Fibroblast of lung (primary cell): ENCODE measurements around the gene UTS2R.

Experiments used
- EZH2 ChIP-seq: IDR thresholded peaks from 2 replicates; pipeline ENCODE4 v1.5.1; 2012; ENCODE audit warnings: low read length, control low read depth, mild to moderate bottlenecking; ENCODE audit errors: missing control alignments
- TF ChIP-seq, protein P1 (sequence below), 2 donors: IDR thresholded peaks in 1 of 2; conservative IDR thresholded peaks in 1 of 2; 1 replicate in 1 of 2; 2 replicates in 1 of 2; pipeline ENCODE4 v1.5.1; 2011 to 2012; ENCODE audit warnings: low read length in 2 of 2, control low read depth in 1 of 2, inconsistent platforms in 1 of 2, low read depth in 1 of 2, mild to moderate bottlenecking in 1 of 2

DNA sequence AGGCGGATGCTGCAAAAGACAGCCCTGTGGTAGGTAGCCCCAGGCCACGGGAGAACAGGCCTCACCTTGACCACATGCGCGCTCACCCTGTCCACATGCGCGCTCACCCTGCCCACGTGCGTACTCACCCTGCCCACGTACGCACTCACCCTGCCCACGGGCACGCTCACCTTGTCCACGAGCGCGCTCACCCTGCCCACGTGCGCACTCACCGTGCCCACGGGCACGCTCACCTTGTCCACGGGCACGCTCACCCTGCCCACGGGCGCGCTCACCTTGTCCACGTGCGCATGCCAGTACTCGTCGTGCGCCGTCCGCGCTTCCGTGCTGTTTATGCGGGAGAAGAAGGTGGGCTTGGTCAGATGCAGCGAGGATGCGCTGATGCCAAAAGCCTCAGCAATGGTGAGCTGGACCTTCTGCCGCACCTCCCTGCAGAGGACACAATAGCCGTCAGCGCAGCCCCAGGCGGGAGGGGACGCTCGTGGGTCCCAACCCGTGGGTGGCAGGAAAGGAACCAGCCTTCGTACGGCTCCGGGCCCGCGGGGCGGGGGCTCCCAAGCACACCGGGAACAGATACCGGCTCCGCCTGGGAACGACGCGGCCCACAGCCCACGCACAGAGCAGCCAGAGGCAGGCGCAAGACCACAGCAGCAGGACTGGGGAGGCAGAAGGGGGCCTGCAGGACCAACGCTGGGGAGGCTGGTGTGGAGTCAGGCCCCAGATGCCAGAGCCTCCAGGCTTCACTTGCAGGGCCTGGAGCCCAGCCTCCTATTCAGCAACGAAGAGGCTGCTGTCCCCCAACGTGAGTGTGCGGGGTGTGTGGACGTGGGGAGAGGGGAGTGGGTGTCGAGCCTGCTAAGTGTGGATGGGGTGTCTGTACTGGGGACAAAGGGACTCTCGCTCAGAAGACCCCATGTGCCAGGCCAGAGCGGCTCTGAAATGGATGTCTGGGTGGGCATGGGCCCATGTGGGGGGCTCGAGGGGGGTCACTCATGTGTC, 32.4 kb downstream of the UTS2R start:
- TF ChIP-seq, protein P1, sequence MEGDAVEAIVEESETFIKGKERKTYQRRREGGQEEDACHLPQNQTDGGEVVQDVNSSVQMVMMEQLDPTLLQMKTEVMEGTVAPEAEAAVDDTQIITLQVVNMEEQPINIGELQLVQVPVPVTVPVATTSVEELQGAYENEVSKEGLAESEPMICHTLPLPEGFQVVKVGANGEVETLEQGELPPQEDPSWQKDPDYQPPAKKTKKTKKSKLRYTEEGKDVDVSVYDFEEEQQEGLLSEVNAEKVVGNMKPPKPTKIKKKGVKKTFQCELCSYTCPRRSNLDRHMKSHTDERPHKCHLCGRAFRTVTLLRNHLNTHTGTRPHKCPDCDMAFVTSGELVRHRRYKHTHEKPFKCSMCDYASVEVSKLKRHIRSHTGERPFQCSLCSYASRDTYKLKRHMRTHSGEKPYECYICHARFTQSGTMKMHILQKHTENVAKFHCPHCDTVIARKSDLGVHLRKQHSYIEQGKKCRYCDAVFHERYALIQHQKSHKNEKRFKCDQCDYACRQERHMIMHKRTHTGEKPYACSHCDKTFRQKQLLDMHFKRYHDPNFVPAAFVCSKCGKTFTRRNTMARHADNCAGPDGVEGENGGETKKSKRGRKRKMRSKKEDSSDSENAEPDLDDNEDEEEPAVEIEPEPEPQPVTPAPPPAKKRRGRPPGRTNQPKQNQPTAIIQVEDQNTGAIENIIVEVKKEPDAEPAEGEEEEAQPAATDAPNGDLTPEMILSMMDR (conservative IDR thresholded peaks at IDR 0.05 in 1 of 2, IDR thresholded peaks at IDR 0.05 in 1 of 2; ENCODE audit: low read depth in 1 of 2, low read length in 2 of 2), result no peak
- no peak for TF ChIP-seq EZH2
